ENCODE measurements around the gene EIF3A. TPM values are rescaled to one million over a fixed set of nuclear protein-coding genes. Genes with fewer than 3 reads are reported as not detected.
"Not testable (repeated sequence)": the region's sequence is repeated elsewhere in the genome, so short reads cannot be mapped to it uniquely, and the experiment has no call there.

EIF3A gene
- total RNA-seq, 1 donor: 131 TPM

- H3K4me1 ChIP-seq (ENCODE audit: insufficient read depth, low read length): peaks cover 55% of the 10 kb centered on the region
- H3K4me3 ChIP-seq (ENCODE audit: low read length): peak overlapping the region; percentile 59
Observed at GRCh38 chr10:119104654-119105015, 24.0 kb upstream of the EIF3A start.

GRCh38 chr10:119103903-119104653, 23.5 kb upstream of the EIF3A start, which contains the start of gene DENND10:
DENND10 (plus strand) TSS chr10:119104113; CDS start chr10:119104143, 30 bp downstream.
- H3K4me3 ChIP-seq (ENCODE audit: low read length): peak within 1 kb of the TSS; percentile 59
- no peaks in the 10 kb centered on the region for H3K9me3 ChIP-seq (ENCODE audit: low read depth, low read length)
- no peaks in the 10 kb centered on the region for H3K27me3 ChIP-seq (ENCODE audit: insufficient read depth, low read length)
- H3K4me1 ChIP-seq (ENCODE audit: insufficient read depth, low read length): peaks cover 52% of the 10 kb centered on the region

More at GRCh38 chr10:119104654-119105015, 24.0 kb upstream of the EIF3A start:
- no peaks in the 10 kb centered on the region for H3K27me3 ChIP-seq (ENCODE audit: insufficient read depth, low read length)
- no peaks in the 10 kb centered on the region for H3K9me3 ChIP-seq (ENCODE audit: low read depth, low read length)

- Histone ChIP-seq H3K4me3 (ENCODE audit: low read length) (no peak overlapping the region), H3K27me3 (ENCODE audit: insufficient read depth, low read length) (no peaks in the 10 kb centered on the region), H3K4me1 (ENCODE audit: insufficient read depth, low read length) (peaks cover 45% of the 10 kb centered on the region), H3K9me3 (ENCODE audit: low read depth, low read length) (no peaks in the 10 kb centered on the region)
Observed at GRCh38 chr10:119103241-119103902, 22.8 kb upstream of the EIF3A start.

GRCh38 chr10:119101366-119102098, 20.9 kb upstream of the EIF3A start:
- Histone ChIP-seq H3K4me3 (ENCODE audit: low read length) (no peak overlapping the region), H3K4me1 (ENCODE audit: insufficient read depth, low read length) (peaks cover 29% of the 10 kb centered on the region), H3K27me3 (ENCODE audit: insufficient read depth, low read length) (no peaks in the 10 kb centered on the region), H3K9me3 (ENCODE audit: low read depth, low read length) (no peaks in the 10 kb centered on the region)

GRCh38 chr10:119100434-119101238, 20.0 kb upstream of the EIF3A start:
- no peaks in the 10 kb centered on the region for H3K27me3 ChIP-seq (ENCODE audit: insufficient read depth, low read length)
- peaks cover 20% of the 10 kb centered on the region for H3K4me1 ChIP-seq (ENCODE audit: insufficient read depth, low read length)
- H3K4me3 ChIP-seq (ENCODE audit: low read length): no peak overlapping the region
- no peaks in the 10 kb centered on the region for H3K9me3 ChIP-seq (ENCODE audit: low read depth, low read length)

- Histone ChIP-seq H3K9me3 (ENCODE audit: low read depth, low read length) (no peaks in the 10 kb centered on the region), H3K4me1 (ENCODE audit: insufficient read depth, low read length) (peaks cover 9% of the 10 kb centered on the region), H3K27me3 (ENCODE audit: insufficient read depth, low read length) (no peaks in the 10 kb centered on the region), H3K4me3 (ENCODE audit: low read length) (no peak overlapping the region)
Observed at GRCh38 chr10:119098576-119098975, 18.0 kb upstream of the EIF3A start.

- H3K4me3 ChIP-seq (ENCODE audit: low read length); H3K27me3 ChIP-seq (ENCODE audit: insufficient read depth, low read length); H3K9me3 ChIP-seq (ENCODE audit: low read depth, low read length): not testable (repeated sequence)
- H3K4me1 ChIP-seq (ENCODE audit: insufficient read depth, low read length): peaks cover 22% of the 10 kb centered on the region
Observed at GRCh38 chr10:119096641-119097415, 16.2 kb upstream of the EIF3A start.

- no peaks in the 10 kb centered on the region for H3K9me3 ChIP-seq (ENCODE audit: low read depth, low read length)
- H3K4me1 ChIP-seq (ENCODE audit: insufficient read depth, low read length): peaks cover 32% of the 10 kb centered on the region
- no peaks in the 10 kb centered on the region for H3K27me3 ChIP-seq (ENCODE audit: insufficient read depth, low read length)
- H3K4me3 ChIP-seq (ENCODE audit: low read length): no peak overlapping the region
Observed at GRCh38 chr10:119095640-119096039, 15.0 kb upstream of the EIF3A start.

GRCh38 chr10:119090968-119091367, 10.4 kb upstream of the EIF3A start:
- Histone ChIP-seq H3K27me3 (ENCODE audit: insufficient read depth, low read length) (no peaks in the 10 kb centered on the region), H3K4me3 (ENCODE audit: low read length) (no peak overlapping the region), H3K9me3 (ENCODE audit: low read depth, low read length) (no peaks in the 10 kb centered on the region), H3K4me1 (ENCODE audit: insufficient read depth, low read length) (peaks cover 51% of the 10 kb centered on the region)

GRCh38 chr10:119090026-119090795, 9.6 kb upstream of the EIF3A start:
- Histone ChIP-seq H3K4me1 (ENCODE audit: insufficient read depth, low read length) (peaks cover 51% of the 10 kb centered on the region), H3K27me3 (ENCODE audit: insufficient read depth, low read length) (no peaks in the 10 kb centered on the region), H3K4me3 (ENCODE audit: low read length) (no peak overlapping the region), H3K9me3 (ENCODE audit: low read depth, low read length) (no peaks in the 10 kb centered on the region)

GRCh38 chr10:119087271-119087882, 6.8 kb upstream of the EIF3A start:
- Histone ChIP-seq H3K4me1 (ENCODE audit: insufficient read depth, low read length) (peaks cover 44% of the 10 kb centered on the region), H3K9me3 (ENCODE audit: low read depth, low read length) (no peaks in the 10 kb centered on the region), H3K4me3 (ENCODE audit: low read length) (no peak overlapping the region), H3K27me3 (ENCODE audit: insufficient read depth, low read length) (no peaks in the 10 kb centered on the region)

GRCh38 chr10:119084896-119085295, 4.3 kb upstream of the EIF3A start:
- no peaks in the 10 kb centered on the region for H3K9me3 ChIP-seq (ENCODE audit: low read depth, low read length)
- H3K4me3 ChIP-seq (ENCODE audit: low read length): no peak overlapping the region
- peaks cover 31% of the 10 kb centered on the region for H3K4me1 ChIP-seq (ENCODE audit: insufficient read depth, low read length)
- H3K27me3 ChIP-seq (ENCODE audit: insufficient read depth, low read length): no peaks in the 10 kb centered on the region

All from mononuclear cell (primary cell).